Panc1 (cell line): ENCODE results near the gene MEP1B.

Source experiments
- CTCF ChIP-seq: fragments of 450-650 bp; IDR thresholded peaks from 2 replicates; pipeline ENCODE4 v1.5.1; 2017; ENCODE audit warnings: mild to moderate bottlenecking
- POLR2AphosphoS5 ChIP-seq: IDR thresholded peaks from 2 replicates; pipeline ENCODE4 v1.6.1; 2012; ENCODE audit warnings: mild to moderate bottlenecking, low read depth, low read length, moderate library complexity
- REST ChIP-seq, 2 experiments: IDR thresholded peaks; 2 replicates each; pipeline ENCODE4 v1.6.1; 2011 to 2012; ENCODE audit warnings: low read depth in 2 of 2, control low read depth in 1 of 2, low read length in 1 of 2, mild to moderate bottlenecking in 1 of 2, moderate library complexity in 1 of 2; ENCODE audit not compliant: insufficient read depth in 1 of 2

GRCh38 chr18:32258148-32258547 lies 68.3 kb downstream of the MEP1B start:
- no peak for TF ChIP-seq CTCF
- TF ChIP-seq POLR2AphosphoS5, result no peak
- no peak for TF ChIP-seq REST (IDR thresholded peaks at IDR 0.05; ENCODE audit: insufficient read depth in 1 of 2, low read depth in 2 of 2, low read length in 1 of 2)
